ENCODE data around the gene NR1D2.

- TF ChIP-seq SUZ12 (IDR thresholded peaks at IDR 0.05; ENCODE audit: extremely low read depth, insufficient read depth, insufficient read length) (no peak), ZNF274 (IDR thresholded peaks at IDR 0.05; ENCODE audit: low read depth, low read length) (no peak)
Measured at GRCh38 chr3:23913873-23914743, 31.0 kb upstream of the NR1D2 start.

Measured in NT2/D1 (cell line).